GM10847 (cell line): ENCODE results near the gene UBE2I.

Source experiments
- POLR2A ChIP-seq: IDR thresholded peaks from 2 replicates; pipeline ENCODE4 v1.6.1; 2011; ENCODE audit not compliant: insufficient read length; ENCODE audit errors: extremely low read depth

UBE2I gene

DNA sequence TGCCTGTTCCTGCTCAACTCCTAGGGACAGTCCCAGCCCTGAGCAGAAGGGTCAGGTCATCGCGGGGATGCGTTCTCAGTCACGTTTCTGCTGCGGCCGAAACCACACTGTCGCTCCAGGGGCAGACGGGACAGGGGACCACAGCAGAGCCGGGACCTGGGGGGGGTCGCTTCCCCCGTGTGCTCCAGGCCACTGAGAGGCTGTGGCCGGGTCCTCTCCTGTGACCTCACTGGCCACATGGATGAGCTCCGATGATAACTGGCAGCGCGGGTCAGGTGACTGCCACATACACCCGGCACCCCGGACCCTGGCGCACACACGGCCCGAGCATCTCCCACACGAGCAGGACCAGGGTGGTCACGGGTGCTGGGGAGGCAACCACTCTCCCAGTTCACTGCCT is 55.1 kb downstream of the UBE2I start:
- TF ChIP-seq POLR2A = no peak

DNA sequence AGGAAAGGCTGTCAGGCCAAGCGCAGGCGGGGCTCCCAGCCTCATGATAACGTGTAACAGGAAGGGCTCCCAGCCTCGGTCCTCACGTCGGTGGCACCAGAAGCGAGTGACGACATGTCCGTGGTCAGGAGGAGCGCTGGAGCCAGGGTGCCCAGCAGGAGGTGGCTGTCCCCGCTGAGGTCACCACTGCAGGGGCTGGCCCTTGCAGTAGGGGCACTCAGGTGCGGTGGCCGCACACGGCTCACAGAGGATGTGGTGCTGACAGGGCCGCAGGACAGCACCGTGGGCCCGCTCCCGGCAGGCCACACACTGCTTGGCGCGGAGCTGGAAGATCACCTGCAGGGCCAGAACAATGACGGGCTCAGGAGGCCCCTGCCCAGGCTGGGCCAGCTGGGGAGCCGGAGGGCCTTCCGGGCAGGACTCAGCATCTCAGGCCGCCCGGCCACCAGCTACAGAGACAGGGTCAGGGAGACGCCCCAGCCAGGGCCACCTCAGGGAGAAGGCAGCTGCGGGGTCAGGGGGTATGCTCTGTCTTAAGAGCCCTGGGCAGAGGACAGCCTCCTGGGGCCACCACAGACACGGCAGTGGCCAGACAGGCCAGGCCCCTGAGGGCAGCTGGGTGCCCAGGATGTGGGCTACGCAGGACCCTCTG is 56.8 kb downstream of the UBE2I start:
- no peak for TF ChIP-seq POLR2A

DNA sequence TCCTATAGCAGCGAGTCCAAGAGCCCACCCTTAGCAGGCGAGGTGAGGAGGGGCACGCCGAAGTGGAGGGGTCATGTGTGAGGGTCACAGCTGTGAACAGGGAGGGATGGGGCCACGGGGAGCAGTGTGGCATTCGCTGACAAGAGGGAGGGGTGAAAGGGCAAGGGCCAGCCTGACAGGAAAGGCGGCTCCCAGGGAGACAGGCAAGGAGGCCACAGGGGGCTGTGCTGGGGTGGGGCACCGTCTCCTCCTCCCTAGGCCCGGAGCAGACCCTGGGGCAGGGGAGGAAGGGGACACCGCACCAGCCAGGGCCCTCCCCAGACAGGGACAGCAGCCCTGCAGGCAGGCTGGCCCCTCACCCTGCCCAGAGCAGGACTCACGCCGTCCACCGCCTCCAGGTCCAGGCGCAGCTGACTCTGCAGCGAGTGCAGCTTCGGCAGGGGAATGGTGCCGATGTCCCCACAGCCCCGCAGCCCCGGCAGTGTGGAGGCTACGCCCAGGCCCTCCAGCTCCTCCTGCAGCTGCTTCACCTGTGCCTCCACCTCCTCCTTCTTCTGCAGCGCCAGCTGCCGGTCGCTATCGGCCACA is 57.4 kb downstream of the UBE2I start:
- TF ChIP-seq POLR2A = no peak

DNA sequence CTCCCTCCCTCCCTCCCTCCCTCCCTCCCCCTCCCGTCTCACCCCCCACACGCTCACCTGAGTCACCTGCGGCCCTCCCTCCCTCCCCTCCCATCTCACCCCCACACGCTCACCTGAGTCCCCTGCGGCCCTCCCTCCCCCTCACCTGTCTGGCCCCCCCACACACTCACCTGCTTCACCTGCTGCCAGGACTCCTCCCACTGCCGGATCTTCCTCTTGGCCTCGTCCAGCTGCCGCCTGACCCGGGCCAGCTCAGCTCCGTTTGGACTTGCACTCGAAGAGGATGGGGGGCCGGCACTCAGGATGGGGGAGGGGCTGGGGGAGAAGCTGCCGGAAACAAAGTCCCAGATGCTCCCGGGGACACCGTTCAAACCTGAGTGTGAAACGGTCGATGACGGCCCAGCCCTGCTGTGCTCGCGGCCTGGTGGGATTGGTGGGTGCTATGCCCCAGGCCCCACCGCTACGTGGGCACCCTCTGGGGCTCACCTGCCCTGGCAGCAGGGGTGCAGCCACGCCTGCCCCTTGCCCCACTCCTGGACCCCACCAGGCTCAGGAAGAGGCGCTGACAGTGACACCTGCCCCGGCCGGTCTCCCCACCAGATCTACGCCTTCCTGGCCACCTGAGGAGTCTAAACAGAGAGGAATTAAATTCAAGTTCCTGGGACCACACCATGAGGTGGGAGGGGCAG is 58.2 kb downstream of the UBE2I start:
- TF ChIP-seq POLR2A = no peak

DNA sequence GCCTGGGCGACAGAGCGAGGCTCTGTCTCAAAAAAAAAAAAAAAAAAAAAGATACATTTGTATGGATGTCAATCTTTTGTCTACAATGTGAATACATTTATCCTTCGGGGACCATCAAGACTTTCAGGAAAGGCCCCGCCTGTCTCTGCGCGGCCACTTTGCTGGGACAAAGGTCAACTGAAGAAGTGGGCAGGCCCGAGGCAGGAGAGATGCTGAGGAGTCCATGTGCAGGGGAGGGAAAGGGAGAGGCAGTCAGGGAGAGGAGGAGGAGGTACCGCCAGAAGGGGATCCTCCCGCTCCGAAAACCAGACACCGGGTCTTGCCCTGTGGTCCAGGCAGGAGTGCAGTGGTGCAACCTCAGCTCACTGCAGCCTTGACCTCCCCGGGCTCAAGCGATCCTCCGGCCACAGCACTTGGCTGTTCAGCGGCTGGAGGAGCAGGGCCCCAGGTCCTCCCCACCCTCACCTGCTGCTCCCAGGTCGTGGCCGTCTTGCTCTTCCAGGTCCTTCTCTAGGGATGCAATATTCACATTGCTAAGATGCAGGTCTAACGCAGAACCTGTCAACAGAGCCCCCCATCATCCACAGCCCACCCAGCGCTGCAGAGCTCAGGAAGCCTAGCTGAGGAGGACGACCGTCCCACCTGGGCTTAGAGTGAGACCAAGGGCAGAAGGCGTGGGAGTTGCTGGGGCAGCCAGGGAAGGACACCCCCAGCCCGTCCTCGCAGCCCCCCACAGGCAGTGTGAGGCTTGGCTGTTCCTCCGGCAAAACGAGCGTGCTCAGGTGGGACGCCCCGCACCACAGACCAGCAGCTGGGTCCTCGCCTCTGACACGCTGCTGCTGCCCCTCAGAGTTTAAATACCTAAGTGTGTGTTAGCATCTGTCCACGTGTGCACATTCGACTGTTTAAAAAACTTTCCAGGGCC is 61.9 kb downstream of the UBE2I start:
- TF ChIP-seq POLR2A = no peak

DNA sequence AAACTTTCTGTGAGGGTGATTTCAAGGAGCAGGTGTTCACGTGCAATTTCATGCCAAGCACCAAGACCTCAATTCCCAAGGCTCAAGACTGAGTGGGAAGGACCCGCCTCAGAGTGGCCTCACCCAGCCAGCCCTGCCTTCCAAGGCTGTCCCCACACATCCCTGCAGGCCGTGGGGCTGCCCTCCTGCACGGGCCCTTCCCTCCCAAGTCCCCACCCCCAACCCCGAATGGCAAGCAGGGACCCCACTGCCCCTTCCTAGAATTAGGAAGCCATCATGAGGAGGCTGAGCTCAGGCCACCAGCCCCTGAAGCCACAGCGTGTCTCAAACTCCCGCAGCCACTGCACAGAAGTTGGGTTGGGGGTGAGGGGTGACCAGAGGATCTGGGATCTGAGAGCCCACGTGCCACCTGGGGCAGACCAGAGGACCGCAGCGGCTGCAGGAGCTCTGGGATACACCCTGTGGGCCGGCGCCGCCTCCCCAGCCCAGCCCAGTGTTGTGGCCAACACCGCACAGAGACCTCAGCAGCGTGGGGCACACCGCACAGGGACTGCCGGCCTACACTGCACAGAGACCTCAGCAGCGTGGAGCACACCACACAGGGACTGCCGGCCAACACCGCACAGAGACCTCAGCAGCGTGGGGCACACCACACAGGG is 63.0 kb downstream of the UBE2I start:
- no peak for TF ChIP-seq POLR2A

DNA sequence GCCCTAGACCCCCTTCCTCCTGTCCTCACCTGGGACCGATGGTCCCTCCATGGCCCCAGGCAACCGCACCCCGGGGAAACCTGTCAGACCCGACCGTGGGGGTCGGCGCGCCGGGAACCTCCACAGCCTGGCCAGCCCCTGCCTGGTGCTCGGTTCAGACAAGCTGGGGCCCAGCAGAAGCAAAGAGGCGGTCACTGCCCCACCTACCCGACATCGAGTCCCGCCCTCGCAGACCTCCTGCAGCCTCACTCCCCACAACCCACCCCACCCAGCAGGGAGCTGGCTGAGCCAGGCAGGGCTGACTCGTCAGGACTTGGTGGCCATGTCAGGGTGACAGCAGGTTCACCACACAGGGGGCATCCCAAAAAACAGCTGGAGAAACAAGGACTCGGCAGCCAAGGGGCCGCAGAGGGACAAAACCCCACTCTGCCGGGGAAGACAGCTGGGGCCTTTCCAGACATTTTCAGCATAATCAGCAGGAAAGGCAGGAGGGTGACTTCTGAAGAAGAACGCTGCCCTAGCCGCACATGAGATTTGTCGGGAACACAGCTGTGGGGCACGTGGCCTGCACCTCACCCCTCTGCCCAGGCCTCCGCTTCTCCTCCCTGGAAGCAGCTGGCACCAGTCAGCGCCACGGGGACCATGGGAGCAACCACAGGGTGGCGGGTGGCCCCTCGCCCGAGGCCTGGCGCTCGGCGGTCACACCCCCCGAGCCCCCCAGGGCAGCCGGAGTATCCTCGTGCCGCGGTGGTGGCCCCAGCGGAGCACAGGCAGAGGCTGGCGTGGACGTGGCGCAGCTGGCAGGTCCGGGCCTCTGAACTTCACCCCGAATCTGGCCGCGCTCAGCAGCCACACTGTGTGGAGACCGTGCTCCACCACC is 65.2 kb downstream of the UBE2I start:
- no peak for TF ChIP-seq POLR2A

DNA sequence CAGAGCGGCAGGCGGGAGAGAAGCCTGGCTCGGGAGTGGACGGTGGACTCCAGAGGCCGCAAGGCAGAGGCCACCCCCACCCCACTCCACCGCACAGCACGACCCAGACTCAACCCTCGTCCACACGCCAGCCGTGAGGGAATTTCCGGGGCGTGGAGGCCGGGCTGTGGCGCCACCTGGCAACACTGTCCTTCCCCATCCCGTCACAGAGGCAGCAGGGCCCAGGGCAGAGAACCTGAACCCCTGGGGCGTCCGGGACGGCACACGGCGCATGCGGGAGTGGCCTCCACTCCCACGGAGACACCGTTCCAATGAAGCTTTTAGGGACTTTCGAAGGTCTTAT is 65.8 kb downstream of the UBE2I start:
- TF ChIP-seq POLR2A = no peak

DNA sequence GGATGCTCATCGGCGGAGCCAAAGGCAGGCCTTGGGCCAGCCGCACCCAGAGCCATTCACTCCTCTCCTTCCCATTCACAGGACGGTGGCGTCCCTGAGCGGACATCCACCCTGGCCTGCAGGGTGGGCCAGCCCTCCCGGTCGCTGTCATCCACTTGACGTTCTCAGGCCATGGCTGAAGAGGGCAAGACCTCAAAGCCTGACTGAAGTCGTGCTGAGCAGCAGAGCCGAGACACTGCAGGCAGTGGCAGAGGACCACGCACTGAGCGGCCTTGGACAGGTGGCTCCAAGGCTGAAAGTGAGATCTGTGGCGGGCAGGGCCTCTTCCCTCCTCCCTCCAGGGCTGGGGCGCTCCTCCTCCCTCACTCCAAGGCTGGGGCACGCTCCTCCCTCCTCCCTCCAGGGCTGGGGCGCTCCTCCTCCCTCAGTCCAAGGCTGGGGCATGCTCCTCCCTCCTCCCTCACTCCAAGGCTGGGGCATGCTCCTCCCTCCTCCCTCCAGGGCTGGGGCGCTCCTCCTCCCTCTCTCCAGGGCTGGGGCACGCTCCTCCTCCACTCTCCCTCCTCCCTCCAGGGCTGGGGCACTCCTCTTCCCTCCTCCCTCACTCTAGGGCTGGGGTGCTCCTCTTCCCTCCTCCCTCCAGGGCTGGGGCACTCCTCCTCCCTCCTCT is 66.4 kb downstream of the UBE2I start:
- TF ChIP-seq POLR2A = no peak
